HG02943 (cell line): ENCODE measurements around the gene CRY1.

Source experiments
- ATAC-seq: cut with Tn5 transposase; IDR thresholded peaks from one replicate; pipeline ENCODE4 v1.9.1; 2021; ENCODE audit warnings: mild to moderate bottlenecking, low read depth, moderate library complexity; ENCODE audit not compliant: unreplicated experiment

The CRY1 gene

GRCh38 chr12:106976668-106977067 is 116.7 kb downstream of the CRY1 start:
- ATAC-seq = no peak

GRCh38 chr12:106975993-106976658 is 117.2 kb downstream of the CRY1 start:
- ATAC-seq = no peak

GRCh38 chr12:106975098-106975497 is 118.3 kb downstream of the CRY1 start:
- ATAC-seq = no peak

- peak; percentile 86 for ATAC-seq
Measured at GRCh38 chr12:106974511-106974910, 118.8 kb downstream of the CRY1 start.

GRCh38 chr12:106973545-106973944 is 119.8 kb downstream of the CRY1 start:
- no peak for ATAC-seq

GRCh38 chr12:106971065-106971464 is 122.3 kb downstream of the CRY1 start:
- ATAC-seq = no peak

- ATAC-seq = no peak
Measured at GRCh38 chr12:106964526-106964925, 128.8 kb downstream of the CRY1 start.

- ATAC-seq = no peak
Measured at GRCh38 chr12:106962286-106962685, 131.1 kb downstream of the CRY1 start.

GRCh38 chr12:106960443-106960842 is 132.9 kb downstream of the CRY1 start:
- no peak for ATAC-seq

- no peak for ATAC-seq
Measured at GRCh38 chr12:106957583-106957982, 135.8 kb downstream of the CRY1 start.

- peak; percentile 38 for ATAC-seq
Measured at GRCh38 chr12:106956048-106956578, 137.2 kb downstream of the CRY1 start.

- ATAC-seq = peak; percentile 70
Measured at GRCh38 chr12:106955377-106956047, 137.8 kb downstream of the CRY1 start, which contains the start of gene TMEM263. Gene TMEM263 (plus strand): TSS chr12:106955907. CDS start chr12:106967117, 11,210 bp downstream.

- no peak for ATAC-seq
Measured at GRCh38 chr12:106954462-106955376, 138.6 kb downstream of the CRY1 start.

- no peak for ATAC-seq
Measured at GRCh38 chr12:106953352-106954250, 139.7 kb downstream of the CRY1 start.

- ATAC-seq = no peak
Measured at GRCh38 chr12:106950591-106950990, 142.8 kb downstream of the CRY1 start.

GRCh38 chr12:106947461-106947860 is 145.9 kb downstream of the CRY1 start:
- no peak for ATAC-seq

- no peak for ATAC-seq
Measured at GRCh38 chr12:106945261-106945851, 148.0 kb downstream of the CRY1 start.

- ATAC-seq = no peak
Measured at GRCh38 chr12:106942775-106943174, 150.6 kb downstream of the CRY1 start.

- no peak for ATAC-seq
Measured at GRCh38 chr12:106941481-106942156, 151.7 kb downstream of the CRY1 start.
